Thoracic aorta (tissue), 2 donors: Measurements from ENCODE around the gene ETDC. TPM values are rescaled to one million over a fixed set of nuclear protein-coding genes. Genes with fewer than 3 reads are reported as not detected.

Source experiments
- ATAC-seq: fragments of 150-250 bp; one replicate; pipeline ENCODE4 v1.8.0; 2017; ENCODE audit warnings: low read depth; ENCODE audit not compliant: insufficient number of reproducible peaks, low FRiP score
- DNase-seq: peaks from one replicate; pipeline ENCODE4 v3.0.0-alpha.2; 2020; ENCODE audit warnings: low spot score
- H3K27ac ChIP-seq, 2 donors: fragments of 200-600 bp; sonication (generic); 1 replicate in 1 of 2; 2 replicates in 1 of 2; pipeline ENCODE4 v1.5.1; 2016; ENCODE audit warnings: mild to moderate bottlenecking in 2 of 2, moderate library complexity in 2 of 2
- H3K27me3 ChIP-seq: fragments of 200-600 bp; sonication (generic); replicated peaks from 2 replicates; pipeline ENCODE4 v1.6.0; 2016; ENCODE audit warnings: mild to moderate bottlenecking; ENCODE audit not compliant: insufficient read depth
- H3K36me3 ChIP-seq: fragments of 200-600 bp; sonication (generic); one replicate; pipeline ENCODE4 v1.5.1; 2016
- H3K4me1 ChIP-seq, 2 donors: fragments of 200-600 bp; sonication (generic); 1 replicate in 1 of 2; 2 replicates in 1 of 2; pipeline versions ENCODE4 v1.5.1 to v1.6.0; 2016; ENCODE audit warnings: low read depth in 2 of 2, mild to moderate bottlenecking in 1 of 2; ENCODE audit not compliant: control insufficient read depth in 1 of 2
- H3K4me3 ChIP-seq: fragments of 200-600 bp; sonication (generic); 2 replicates; pipeline ENCODE4 v1.5.1; 2016; ENCODE audit warnings: mild to moderate bottlenecking
- H3K9me3 ChIP-seq: fragments of 200-600 bp; sonication (generic); 2 replicates; pipeline ENCODE4 v1.5.1; 2016
- total RNA-seq, 2 donors: library from RNA; depleted of rRNA; stranded (reverse); fragments of >200 nt; gene quantifications; one replicate each; pipeline versions ENCODE4 v1.1.0 to v1.2.3, GENCODE V29; 2016
- TF ChIP-seq, protein P1 (sequence below): fragments of 200-600 bp; sonication (generic); IDR thresholded peaks from one replicate; pipeline ENCODE4 v1.5.1; 2019; ENCODE audit warnings: antibody characterized with exemption

ETDC gene
- total RNA-seq, 2 donors from 2014 or later = not detected

DNA sequence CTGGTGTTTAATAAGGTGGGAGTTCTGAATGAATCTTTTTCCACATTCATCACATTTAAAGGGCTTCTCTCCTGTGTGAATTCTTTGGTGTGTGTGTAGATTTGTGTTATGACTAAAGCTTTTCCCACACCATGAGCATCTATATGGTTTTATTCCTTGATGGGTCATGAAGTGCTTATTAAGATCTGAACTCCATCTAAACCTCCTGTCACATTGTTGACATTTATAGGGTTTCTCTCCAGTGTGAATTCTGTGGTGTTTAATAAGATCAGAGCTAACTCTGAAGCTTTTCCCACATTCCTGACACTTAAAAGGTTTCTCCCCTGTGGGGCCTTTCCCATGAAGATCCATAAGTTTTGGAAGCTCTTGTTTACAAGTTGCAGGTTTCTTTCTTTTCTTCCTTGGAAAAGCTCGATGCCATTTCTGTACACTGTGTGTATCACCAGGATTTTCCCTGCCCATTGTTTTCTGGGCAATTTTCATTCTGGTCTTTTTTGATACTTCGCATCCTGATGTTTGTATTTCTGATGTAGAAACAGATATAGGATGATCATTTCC is 21.9 kb upstream of the ETDC start:
- Histone ChIP-seq H3K4me3 (no peak overlapping the region), H3K27me3 (no peaks in the 10 kb centered on the region), H3K27ac (no peak overlapping the region), H3K36me3 (peaks cover 2% of the 10 kb centered on the region), H3K9me3 (peaks cover 36% of the 10 kb centered on the region), H3K4me1 (no peaks in the 10 kb centered on the region)
- no peak for DNase-seq
- ATAC-seq = no peak
- TF ChIP-seq, protein P1, sequence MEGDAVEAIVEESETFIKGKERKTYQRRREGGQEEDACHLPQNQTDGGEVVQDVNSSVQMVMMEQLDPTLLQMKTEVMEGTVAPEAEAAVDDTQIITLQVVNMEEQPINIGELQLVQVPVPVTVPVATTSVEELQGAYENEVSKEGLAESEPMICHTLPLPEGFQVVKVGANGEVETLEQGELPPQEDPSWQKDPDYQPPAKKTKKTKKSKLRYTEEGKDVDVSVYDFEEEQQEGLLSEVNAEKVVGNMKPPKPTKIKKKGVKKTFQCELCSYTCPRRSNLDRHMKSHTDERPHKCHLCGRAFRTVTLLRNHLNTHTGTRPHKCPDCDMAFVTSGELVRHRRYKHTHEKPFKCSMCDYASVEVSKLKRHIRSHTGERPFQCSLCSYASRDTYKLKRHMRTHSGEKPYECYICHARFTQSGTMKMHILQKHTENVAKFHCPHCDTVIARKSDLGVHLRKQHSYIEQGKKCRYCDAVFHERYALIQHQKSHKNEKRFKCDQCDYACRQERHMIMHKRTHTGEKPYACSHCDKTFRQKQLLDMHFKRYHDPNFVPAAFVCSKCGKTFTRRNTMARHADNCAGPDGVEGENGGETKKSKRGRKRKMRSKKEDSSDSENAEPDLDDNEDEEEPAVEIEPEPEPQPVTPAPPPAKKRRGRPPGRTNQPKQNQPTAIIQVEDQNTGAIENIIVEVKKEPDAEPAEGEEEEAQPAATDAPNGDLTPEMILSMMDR = no peak

DNA sequence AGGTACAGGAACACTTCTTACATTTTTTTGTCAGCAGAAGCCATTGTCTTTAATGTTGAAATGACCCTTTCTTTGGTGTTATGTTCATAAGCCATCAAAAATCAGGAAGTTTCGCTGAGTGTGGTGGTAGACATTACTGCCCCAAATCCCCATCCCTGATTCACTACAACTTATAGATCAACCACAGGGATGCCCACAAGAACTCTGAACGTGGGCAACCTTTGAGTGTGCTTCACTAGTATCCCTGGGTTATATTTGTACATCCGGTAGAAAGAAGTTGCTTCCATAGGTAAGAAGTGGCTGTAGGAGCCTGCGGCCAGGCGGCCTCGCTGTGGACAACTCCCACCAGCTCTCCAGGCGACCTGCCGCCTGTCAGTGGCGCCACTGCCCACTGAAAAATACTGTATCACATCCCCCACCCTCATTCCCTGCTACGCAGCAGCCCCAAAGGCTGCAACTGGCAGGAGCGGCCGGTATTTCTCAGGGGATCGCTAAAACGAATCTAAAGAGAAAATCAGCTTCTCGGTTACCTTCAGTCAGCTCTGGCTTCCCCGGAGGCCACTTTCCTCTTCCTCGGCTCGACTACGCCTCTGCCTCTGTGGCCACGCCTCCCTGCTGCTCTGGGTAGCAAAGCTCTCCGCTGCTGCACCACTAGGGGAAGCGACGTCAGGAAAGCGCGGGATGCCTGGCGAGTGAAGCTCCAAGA is 13.9 kb upstream of the ETDC start:
- ATAC-seq (no peak), DNase-seq (no peak)
- Histone ChIP-seq H3K9me3 (no peaks in the 10 kb centered on the region), H3K36me3 (no peaks in the 10 kb centered on the region), H3K4me3 (peak overlapping the region; percentile 58), H3K4me1 (no peaks in the 10 kb centered on the region), H3K27ac (no peak overlapping the region), H3K27me3 (no peaks in the 10 kb centered on the region)
- TF ChIP-seq, protein P1 = no peak

DNA sequence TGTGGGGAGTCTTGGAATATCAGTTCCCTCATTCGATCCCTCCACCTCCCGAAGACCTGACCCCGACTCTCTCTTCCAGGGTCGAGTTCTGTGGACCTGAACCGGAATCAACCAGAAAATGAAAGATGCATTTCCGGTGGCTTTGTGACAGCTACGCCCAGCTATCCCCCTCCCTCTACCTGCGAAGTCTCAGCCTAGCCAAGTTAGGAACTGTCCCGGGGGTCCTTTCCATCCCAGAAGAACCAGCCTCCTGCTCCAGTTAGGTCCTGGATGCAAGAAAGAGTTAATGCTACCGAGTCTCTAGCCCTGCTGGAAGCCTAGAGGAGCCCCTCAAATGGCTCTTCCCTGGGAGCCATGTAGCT is 13.4 kb upstream of the ETDC start:
- no peaks in the 10 kb centered on the region for H3K9me3 ChIP-seq
- no peak for DNase-seq
- H3K36me3 ChIP-seq = no peaks in the 10 kb centered on the region
- no peak overlapping the region for H3K27ac ChIP-seq
- no peaks in the 10 kb centered on the region for H3K4me1 ChIP-seq
- no peak for ATAC-seq
- H3K4me3 ChIP-seq = peak overlapping the region; percentile 58
- TF ChIP-seq, protein P1 = no peak
- H3K27me3 ChIP-seq = no peaks in the 10 kb centered on the region

DNA sequence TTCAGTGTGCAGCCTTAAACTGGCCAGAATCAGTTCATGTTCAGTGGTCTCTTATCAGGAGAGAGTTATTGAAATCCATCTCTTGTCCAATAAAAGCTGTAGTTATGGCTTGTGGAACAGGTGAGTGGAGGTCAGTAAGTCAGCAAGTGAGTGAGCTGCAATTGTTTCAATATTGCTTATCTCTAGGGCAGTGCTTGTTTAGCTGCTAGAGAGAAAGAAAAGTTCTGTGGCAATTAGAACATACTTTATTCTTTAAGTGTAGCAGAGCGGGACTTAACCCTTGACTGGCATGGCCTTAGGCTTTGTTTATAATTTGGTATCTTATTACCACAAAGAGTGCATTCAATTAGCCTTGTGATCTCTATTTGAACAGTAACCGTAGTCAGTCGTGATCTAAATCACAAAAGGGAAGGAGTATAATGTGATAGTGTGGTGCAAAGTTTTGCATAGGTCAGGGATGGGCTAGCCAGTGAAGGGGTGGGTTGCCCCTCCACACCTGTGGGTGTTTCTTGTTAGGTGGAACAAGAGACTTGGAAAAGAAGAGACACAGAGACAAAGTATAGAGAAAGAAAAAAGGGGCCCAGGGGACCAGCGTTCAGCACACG is 6.9 kb upstream of the ETDC start:
- TF ChIP-seq, protein P1 = no peak
- DNase-seq (no peak), ATAC-seq (no peak)
- Histone ChIP-seq H3K4me3 (no peak overlapping the region), H3K9me3 (no peaks in the 10 kb centered on the region), H3K27ac (no peak overlapping the region), H3K36me3 (no peaks in the 10 kb centered on the region), H3K27me3 (no peaks in the 10 kb centered on the region), H3K4me1 (no peaks in the 10 kb centered on the region)

DNA sequence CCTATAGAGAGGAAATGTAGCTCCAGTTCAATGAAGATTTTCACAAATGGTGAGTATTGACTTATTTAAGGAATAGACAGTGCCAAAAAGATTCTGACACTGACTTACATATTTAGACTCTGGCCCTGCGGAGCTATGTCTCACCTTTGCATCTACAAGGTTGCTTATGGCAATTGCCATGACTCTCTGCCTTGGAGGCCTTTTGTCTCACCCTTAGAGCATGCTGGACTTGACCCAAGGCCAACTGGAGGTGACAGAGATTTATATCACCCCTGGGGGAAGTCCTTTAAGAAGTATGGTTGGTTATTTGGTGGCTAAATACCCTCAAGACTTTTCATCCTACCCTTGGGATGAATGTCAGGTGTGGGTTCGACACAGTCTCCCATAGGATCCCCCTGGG is 4.5 kb upstream of the ETDC start:
- Histone ChIP-seq H3K9me3 (no peaks in the 10 kb centered on the region), H3K36me3 (no peaks in the 10 kb centered on the region), H3K4me3 (no peak overlapping the region), H3K27me3 (no peaks in the 10 kb centered on the region), H3K4me1 (no peaks in the 10 kb centered on the region), H3K27ac (no peak overlapping the region)
- ATAC-seq (no peak), DNase-seq (no peak)
- TF ChIP-seq, protein P1 = no peak
